Measurements from ENCODE around the gene RHBDL1. TPM values are rescaled to one million over a fixed set of nuclear protein-coding genes. Genes with fewer than 3 reads are reported as not detected.

RHBDL1 gene
- total and polyA plus RNA-seq, 2 experiments from 2014 or later: 2.6 to 12.9 TPM

DNA sequence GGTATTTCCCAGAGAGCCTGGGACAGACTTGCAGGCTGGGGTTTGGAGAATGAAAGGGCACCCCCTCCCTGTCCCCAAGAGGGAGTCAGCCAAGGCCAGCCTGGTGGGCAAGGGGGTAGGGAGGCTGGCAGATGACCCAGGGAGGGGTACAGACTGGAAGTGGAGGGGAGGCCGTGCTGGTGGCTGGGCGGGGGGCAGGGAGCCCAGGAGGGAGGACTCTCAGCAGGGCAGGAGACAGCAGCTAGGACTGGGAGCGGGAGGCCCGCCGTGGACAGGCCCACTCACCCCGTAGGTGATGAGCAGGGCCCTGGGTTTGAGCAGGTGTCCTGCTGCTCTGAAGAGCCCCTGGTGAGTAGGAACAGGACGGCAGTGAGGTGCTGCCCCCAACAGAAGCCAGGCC, 40.5 kb upstream of the RHBDL1 start:
- Histone ChIP-seq H3K4me3 (no peak overlapping the region), H3K27me3 (no peaks in the 10 kb centered on the region), H3K9me3 (ENCODE audit: low read depth) (no peaks in the 10 kb centered on the region), H3K36me3 (peaks cover 9% of the 10 kb centered on the region), H3K4me1 (ENCODE audit: low read depth) (peaks cover 27% of the 10 kb centered on the region), H3K27ac (no peak overlapping the region)
- TF ChIP-seq, protein P1, sequence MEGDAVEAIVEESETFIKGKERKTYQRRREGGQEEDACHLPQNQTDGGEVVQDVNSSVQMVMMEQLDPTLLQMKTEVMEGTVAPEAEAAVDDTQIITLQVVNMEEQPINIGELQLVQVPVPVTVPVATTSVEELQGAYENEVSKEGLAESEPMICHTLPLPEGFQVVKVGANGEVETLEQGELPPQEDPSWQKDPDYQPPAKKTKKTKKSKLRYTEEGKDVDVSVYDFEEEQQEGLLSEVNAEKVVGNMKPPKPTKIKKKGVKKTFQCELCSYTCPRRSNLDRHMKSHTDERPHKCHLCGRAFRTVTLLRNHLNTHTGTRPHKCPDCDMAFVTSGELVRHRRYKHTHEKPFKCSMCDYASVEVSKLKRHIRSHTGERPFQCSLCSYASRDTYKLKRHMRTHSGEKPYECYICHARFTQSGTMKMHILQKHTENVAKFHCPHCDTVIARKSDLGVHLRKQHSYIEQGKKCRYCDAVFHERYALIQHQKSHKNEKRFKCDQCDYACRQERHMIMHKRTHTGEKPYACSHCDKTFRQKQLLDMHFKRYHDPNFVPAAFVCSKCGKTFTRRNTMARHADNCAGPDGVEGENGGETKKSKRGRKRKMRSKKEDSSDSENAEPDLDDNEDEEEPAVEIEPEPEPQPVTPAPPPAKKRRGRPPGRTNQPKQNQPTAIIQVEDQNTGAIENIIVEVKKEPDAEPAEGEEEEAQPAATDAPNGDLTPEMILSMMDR (IDR thresholded peaks at IDR 0.05; ENCODE audit: low read depth, low read length): no peak
- no peak for DNase-seq (ENCODE audit: low read depth in 1 of 2, low spot score in 1 of 2)

DNA sequence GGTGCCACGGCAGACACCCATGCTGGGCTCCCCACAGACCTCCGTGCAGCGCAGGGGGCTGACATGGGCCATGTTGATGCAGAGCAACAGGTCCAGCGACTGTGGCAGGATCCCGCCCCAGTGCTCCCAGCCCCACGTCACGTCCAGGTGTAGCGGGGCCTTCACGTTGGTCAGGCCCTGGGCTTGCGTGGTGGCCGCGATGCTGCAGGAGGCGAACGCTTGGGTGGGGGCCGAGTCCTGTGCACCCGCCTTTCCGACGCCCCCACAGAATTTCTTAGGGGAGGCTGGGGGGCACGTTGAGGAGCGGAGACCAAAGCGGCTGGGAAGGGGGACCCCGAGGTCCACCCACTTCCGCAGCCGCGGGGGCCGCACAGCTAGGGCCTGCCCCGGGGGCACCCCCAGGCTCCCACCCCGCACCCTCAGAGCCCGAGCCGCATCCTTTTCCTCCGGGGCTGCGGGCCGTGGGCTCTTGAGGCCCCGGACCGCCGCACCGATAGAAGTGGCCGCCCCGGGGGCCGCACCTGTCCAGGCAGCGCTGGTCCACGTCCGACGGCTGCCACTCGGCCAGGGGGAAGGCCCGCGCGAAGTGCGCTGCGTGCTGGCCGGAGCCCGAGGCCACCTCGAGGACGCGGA, 39.8 kb upstream of the RHBDL1 start:
- Histone ChIP-seq H3K27me3 (no peaks in the 10 kb centered on the region), H3K36me3 (peaks cover 9% of the 10 kb centered on the region), H3K9me3 (ENCODE audit: low read depth) (no peaks in the 10 kb centered on the region), H3K4me1 (ENCODE audit: low read depth) (peaks cover 21% of the 10 kb centered on the region), H3K27ac (no peak overlapping the region), H3K4me3 (peak overlapping the region; percentile 83)
- TF ChIP-seq, protein P1 (IDR thresholded peaks at IDR 0.05; ENCODE audit: low read depth, low read length): no peak
- DNase-seq (ENCODE audit: low read depth in 1 of 2, low spot score in 1 of 2): no peak

DNA sequence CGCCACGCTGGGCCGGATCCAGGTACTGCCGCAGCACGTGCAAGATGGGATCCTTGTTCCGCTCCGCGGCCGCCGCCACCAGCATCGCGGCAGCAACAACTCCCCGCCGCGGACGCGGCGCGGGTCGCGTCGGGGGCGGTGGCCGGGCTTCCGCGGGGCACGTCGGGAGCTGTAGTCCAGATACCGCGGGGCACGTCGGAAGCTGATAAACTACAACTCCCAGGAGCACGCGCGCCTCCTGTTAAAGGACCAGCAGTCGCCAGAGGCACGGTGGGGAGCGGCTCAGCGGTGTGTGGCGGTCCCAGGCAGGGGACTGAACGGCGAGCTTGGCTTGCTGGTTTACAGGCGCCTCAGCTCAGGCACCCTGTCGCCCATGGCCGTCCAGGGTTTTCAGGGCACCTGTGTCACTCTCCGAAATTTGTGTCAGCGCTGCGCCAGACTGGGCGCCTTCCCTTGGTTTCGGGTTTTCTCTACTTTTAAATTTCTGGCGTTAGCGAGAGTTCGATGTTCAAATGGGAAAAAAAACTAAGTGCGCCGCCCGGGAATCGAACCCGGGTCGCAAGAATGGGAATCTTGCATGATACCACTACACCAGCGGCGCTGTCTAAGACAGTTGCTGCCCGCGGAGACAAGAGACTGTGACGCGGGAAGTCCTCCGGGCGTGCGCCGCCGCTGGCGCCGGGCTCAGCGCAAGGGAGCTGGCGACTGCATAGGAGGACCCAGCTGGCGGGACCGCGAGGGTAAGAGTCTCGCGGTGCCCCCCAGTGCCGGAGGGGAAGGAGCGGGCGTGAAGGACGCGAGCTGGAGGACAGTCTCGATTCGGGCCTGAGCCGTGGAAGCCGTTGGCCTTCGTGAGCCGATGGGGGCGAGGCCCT, 39.0 kb upstream of the RHBDL1 start, which contains the start of gene METTL26:
METTL26 (minus strand) TSS at position 100 of the 875 bp plus-strand sequence; CDS start at position 85, 15 bp downstream.
- H3K4me3 ChIP-seq: peak within 1 kb of the TSS; percentile 83
- H3K4me1 ChIP-seq (ENCODE audit: low read depth): peaks cover 18% of the 10 kb centered on the region
- H3K27me3 ChIP-seq: no peaks in the 10 kb centered on the region
- peak; percentile 95 to 97 for DNase-seq (ENCODE audit: low read depth in 1 of 2, low spot score in 1 of 2)
- H3K9me3 ChIP-seq (ENCODE audit: low read depth): no peaks in the 10 kb centered on the region
- peak within 1 kb of the TSS; percentile 93 for H3K27ac ChIP-seq
- TF ChIP-seq, protein P1 (IDR thresholded peaks at IDR 0.05; ENCODE audit: low read depth, low read length): no peak
- peaks cover 9% of the 10 kb centered on the region for H3K36me3 ChIP-seq

DNA sequence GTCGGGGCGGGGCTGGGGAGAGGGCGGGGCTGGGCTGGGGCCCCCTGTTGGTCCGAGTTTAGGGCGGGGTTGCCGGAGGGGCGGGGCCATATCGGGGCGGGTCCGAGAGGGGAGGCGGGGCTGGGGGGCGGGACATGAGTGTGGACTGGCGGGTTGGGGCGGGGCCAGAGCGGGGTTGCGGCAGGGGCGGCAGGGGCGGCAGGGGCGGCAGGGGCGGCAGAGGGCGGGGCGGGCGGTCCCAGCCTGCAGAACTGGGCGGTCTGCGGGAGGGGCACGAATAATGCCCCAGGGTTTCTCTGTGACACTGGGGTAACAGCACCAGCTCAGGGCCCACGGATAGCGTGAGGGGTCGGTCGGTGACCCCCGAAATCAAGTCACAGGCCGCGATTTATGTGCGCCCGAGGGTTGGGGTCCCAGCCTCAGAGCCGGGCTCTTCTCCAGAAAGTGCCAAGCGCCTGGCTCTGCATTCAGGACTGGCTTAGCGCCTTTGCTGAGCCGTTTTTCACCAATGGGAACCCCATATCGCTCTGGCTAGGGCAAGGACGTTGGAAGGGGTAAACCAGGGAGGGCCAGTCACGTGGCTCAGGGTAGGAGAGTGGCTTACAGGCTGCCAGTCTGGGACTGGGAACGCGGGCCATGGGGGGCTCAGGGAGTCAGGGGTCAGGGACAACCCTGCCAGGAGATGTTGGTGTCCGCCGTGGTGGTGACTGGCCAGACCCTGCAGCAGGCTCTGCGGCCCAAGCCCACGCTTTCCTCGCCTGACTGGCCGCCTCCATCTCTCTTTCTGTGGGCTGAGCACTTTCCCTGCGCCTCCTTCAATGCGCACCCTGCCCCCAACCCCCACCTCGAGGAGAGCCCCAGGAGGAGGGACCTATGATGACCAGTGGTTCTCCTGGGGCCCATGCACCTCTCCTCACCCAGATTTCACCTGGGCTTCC, 38.1 kb upstream of the RHBDL1 start:
- TF ChIP-seq, protein P1 (IDR thresholded peaks at IDR 0.05; ENCODE audit: low read depth, low read length): no peak
- peaks cover 9% of the 10 kb centered on the region for H3K36me3 ChIP-seq
- H3K9me3 ChIP-seq (ENCODE audit: low read depth): no peaks in the 10 kb centered on the region
- H3K27me3 ChIP-seq: no peaks in the 10 kb centered on the region
- H3K27ac ChIP-seq: peak overlapping the region; percentile 93
- peak; percentile 93 to 94 for DNase-seq (ENCODE audit: low read depth in 1 of 2, low spot score in 1 of 2)
- H3K4me3 ChIP-seq: peak overlapping the region; percentile 83
- H3K4me1 ChIP-seq (ENCODE audit: low read depth): peaks cover 18% of the 10 kb centered on the region

DNA sequence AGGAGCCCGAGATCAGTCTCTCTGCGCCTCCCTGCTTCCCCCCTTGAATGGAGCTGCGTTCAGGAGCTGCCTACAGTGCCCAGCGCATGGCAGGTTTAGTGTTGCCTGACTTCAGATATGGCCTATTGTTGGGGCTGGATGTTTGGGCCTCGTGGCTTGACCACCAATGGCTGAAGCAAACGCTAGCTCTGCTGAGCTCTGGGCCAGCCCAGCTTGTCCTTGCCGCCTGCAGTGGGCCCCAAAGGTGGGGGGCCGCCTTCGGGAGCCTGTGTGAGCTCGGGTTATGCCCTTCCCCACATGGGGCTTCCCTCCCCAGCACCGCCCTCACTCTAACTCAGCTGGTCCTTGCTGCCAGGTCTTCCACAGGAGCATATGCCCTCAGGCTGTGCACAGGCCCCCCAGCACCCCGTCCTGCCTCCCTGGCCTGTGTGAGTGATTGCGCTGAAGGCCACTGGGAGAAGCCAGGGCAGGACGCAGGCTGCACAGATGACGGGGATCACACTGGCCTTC, 37.4 kb upstream of the RHBDL1 start:
- Histone ChIP-seq H3K36me3 (peaks cover 9% of the 10 kb centered on the region), H3K27ac (peak overlapping the region; percentile 90), H3K4me3 (no peak overlapping the region), H3K27me3 (no peaks in the 10 kb centered on the region), H3K4me1 (ENCODE audit: low read depth) (peaks cover 23% of the 10 kb centered on the region), H3K9me3 (ENCODE audit: low read depth) (no peaks in the 10 kb centered on the region)
- TF ChIP-seq, protein P1 (IDR thresholded peaks at IDR 0.05; ENCODE audit: low read depth, low read length): no peak
- no peak for DNase-seq (ENCODE audit: low read depth in 1 of 2, low spot score in 1 of 2)

Measured in cardiac muscle cell (in vitro differentiated cells and primary cell).